Small intestine (tissue), 7 donors: ENCODE measurements around the gene OXNAD1. TPM values are rescaled to one million over a fixed set of nuclear protein-coding genes. Genes with fewer than 3 reads are reported as not detected.

Source experiments
- DNase-seq, 2 donors: peaks; one replicate each; pipeline versions ENCODE4 v3.0.0 to v3.0.0-alpha.2; 2013
- FAIRE-seq: peaks from 2 replicates; lab custom pipeline; 2012; peaks lifted over from hg19 to GRCh38; lab: Jason Lieb, UNC
- H3K27ac ChIP-seq, 3 donors: one replicate each; pipeline ENCODE4 v1.5.1; 2013; ENCODE audit warnings: low read length in 2 of 3, mild to moderate bottlenecking in 2 of 3, control low read depth in 1 of 3, inconsistent platforms in 1 of 3, low read depth in 1 of 3, moderate library complexity in 1 of 3
- H3K27me3 ChIP-seq, 3 donors: one replicate each; pipeline ENCODE4 v1.6.1; 2013; ENCODE audit warnings: low read length in 3 of 3, inconsistent platforms in 1 of 3; ENCODE audit not compliant: control insufficient read depth in 3 of 3, insufficient read depth in 3 of 3
- H3K36me3 ChIP-seq, 3 donors: one replicate each; pipeline ENCODE4 v1.6.1; 2013; ENCODE audit warnings: low read length in 3 of 3, inconsistent platforms in 1 of 3, low read depth in 1 of 3, mild to moderate bottlenecking in 1 of 3, moderate library complexity in 1 of 3; ENCODE audit not compliant: control insufficient read depth in 3 of 3, insufficient read depth in 2 of 3
- H3K4me1 ChIP-seq, 3 donors: one replicate each; pipeline ENCODE4 v1.6.1; 2013; ENCODE audit warnings: low read length in 2 of 3, inconsistent platforms in 1 of 3, low read depth in 1 of 3, mild to moderate bottlenecking in 1 of 3, moderate library complexity in 1 of 3; ENCODE audit not compliant: control insufficient read depth in 3 of 3, insufficient read depth in 2 of 3
- H3K4me3 ChIP-seq, 3 donors: one replicate each; pipeline ENCODE4 v1.5.1; 2013; ENCODE audit warnings: low read length in 3 of 3, control low read depth in 1 of 3, inconsistent platforms in 1 of 3, low read depth in 1 of 3, mild to moderate bottlenecking in 1 of 3, moderate library complexity in 1 of 3
- H3K9me3 ChIP-seq, 2 donors: one replicate each; pipeline ENCODE4 v1.6.1; 2013; ENCODE audit warnings: low read depth in 1 of 2, low read length in 1 of 2; ENCODE audit not compliant: control insufficient read depth in 2 of 2, insufficient read depth in 1 of 2
- WGBS, 3 donors: extraction: QIAGEN DNeasy Blood & Tissue Kit; methylation state at CpG; one replicate each; pipeline ENCODE4 v1.1.7; 2013; 5-methylcytosine and 5-hydroxymethylcytosine counted together
- polyA plus RNA-seq, 4 donors: library from polyadenylated mRNA; stranded (reverse) in 3 of 4; unstranded in 1 of 4; fragments of 200-250 nt in 3 of 4; fragments of 120-200 nt in 1 of 4; gene quantifications; one replicate each; pipeline versions ENCODE4 v1.2.1 to v1.2.3, GENCODE V29; 2013
- donor health status: healthy with polysubstance abuse.
- donor health status: control.
- donor health status: control.
- donor health status: Bipolar disorder and iron deficiency.
- donor health status: healthy.

Gene OXNAD1
- polyA plus RNA-seq, 4 donors, result 15.3 to 28.4 (median 18.3) TPM

DNA sequence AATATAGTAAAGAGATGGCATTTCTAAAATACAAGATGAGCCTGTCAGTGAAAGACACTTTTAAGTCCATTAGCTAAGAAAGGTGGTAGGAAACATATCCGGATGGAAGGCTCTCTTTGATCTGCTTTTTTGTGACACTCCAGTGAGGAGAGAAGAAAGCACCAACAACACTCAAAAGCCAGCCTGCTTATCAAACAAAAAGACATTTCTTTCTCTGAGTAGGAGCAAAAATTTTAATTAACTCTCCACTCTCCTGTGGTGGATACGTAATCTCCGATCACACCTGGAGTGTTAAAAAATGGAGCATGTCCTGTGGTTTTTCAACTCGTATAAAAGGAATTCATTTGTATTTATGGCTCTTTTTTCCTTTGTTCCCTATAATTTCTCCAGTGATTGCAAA is 65.3 kb downstream of the OXNAD1 start:
- no peaks in the 10 kb centered on the region for H3K27me3 ChIP-seq
- H3K4me3 ChIP-seq, result no peak overlapping the region
- FAIRE-seq (no peak), DNase-seq (no peak)
- peaks cover 4 to 44% (median 15%) of the 10 kb centered on the region in 3 donors for H3K36me3 ChIP-seq
- peaks cover 0 to 6% (median 0%) of the 10 kb centered on the region in 3 donors for H3K4me1 ChIP-seq
- 91 to 97% (median 95%) methylated on average over 4 of the region's 4 CpGs for WGBS, 3 donors
- H3K9me3 ChIP-seq, result peaks cover 0 to 12% of the 10 kb centered on the region in 2 donors
- H3K27ac ChIP-seq, result no peak overlapping the region

DNA sequence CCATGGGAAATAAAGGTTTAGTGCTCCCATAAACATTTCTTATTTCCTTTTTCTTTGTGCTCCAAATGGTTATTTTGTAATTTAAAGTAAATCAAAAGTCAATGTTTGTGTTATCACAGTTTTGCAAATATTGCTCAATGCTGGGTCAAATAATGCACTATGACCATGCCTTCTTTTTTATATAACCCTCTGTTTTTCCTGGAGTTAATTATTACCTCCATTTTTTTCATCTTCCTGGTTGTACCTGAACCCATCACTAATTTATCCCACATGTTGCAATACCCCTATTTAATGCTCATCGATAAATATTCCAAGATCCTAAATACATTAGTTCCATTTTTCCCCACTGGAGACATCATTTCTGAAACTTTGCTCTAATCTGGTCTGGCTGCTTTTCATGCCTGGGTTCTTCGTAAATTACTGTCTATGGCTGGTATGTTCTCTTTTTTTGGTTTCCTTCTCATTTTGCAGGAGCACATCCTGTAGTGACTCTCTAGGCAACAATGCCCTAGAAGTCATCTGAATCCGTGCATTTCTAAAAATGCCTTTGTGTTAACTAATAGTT is 66.4 kb downstream of the OXNAD1 start:
- no peak for FAIRE-seq
- peaks cover 0 to 12% of the 10 kb centered on the region in 2 donors for H3K9me3 ChIP-seq
- no peak overlapping the region for H3K4me3 ChIP-seq
- peaks cover 0 to 6% (median 0%) of the 10 kb centered on the region in 3 donors for H3K4me1 ChIP-seq
- 72 to 90% (median 87%) methylated on average over 3 of the region's 3 CpGs for WGBS, 3 donors
- H3K27ac ChIP-seq, result no peak overlapping the region
- peaks cover 4 to 41% (median 17%) of the 10 kb centered on the region in 3 donors for H3K36me3 ChIP-seq
- H3K27me3 ChIP-seq, result no peaks in the 10 kb centered on the region
- peak; percentile 31 to 33 for DNase-seq

DNA sequence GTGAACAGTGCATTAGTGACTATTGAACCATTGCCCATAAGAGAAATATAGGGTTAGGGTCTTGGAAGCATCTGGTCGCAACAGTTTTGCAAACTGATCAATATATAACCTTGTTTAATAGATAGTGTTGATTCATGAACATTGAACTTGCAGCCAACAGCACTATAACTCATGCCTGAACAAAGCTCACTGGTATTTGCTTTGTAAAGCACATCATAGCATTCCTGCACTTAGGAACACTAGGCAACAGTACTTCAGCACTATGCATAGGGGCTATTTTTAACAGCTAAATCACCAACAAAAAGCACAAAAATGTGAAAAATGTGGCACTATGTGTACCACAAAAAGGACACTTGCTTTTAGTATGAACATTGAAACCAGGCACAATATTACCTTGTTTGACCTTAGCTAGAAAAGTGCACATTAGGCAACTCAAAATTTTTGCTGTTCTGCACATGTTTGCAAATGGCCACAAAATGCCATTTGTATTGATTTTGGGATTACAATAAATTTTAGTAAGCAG is 68.0 kb downstream of the OXNAD1 start:
- peaks cover 0 to 12% of the 10 kb centered on the region in 2 donors for H3K9me3 ChIP-seq
- DNase-seq, result peak in 1 of 2 donors; percentile 22
- no peak overlapping the region for H3K4me3 ChIP-seq
- FAIRE-seq, result no peak
- no peaks in the 10 kb centered on the region for H3K27me3 ChIP-seq
- peaks cover 0 to 6% (median 0%) of the 10 kb centered on the region in 3 donors for H3K4me1 ChIP-seq
- WGBS, 3 donors, result 81 to 94% (median 85%) methylated on average over 1 of the region's 1 CpG
- H3K36me3 ChIP-seq, result peaks cover 2 to 43% (median 17%) of the 10 kb centered on the region in 3 donors
- no peak overlapping the region for H3K27ac ChIP-seq

DNA sequence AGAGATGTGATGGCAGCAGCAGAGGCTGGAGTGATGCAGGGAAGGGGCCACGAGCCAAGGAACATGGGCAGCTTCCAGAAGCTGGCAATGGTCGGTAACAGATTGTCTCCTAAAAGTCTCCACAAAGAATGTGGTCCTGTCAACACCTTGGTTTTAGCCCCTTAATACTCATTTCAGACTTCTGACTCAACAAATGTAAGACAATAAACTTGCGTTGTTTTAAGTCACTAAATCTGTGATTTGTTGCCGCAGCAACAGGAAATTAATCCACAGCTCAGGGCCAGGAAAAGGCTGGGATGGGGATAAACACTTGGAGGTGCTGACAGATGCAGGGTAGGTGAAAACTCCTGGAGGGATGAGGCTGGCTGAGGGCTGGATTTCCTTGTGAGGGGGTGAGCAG is 69.9 kb downstream of the OXNAD1 start:
- no peak overlapping the region for H3K27ac ChIP-seq
- 80 to 86% (median 83%) methylated on average over 4 of the region's 4 CpGs for WGBS, 3 donors
- FAIRE-seq (no peak), DNase-seq (no peak)
- no peak overlapping the region for H3K4me3 ChIP-seq
- peaks cover 0 to 29% (median 11%) of the 10 kb centered on the region in 3 donors for H3K36me3 ChIP-seq
- H3K27me3 ChIP-seq, result no peaks in the 10 kb centered on the region
- H3K9me3 ChIP-seq, result peaks cover 0 to 6% of the 10 kb centered on the region in 2 donors
- H3K4me1 ChIP-seq, result peaks cover 0 to 6% (median 0%) of the 10 kb centered on the region in 3 donors

DNA sequence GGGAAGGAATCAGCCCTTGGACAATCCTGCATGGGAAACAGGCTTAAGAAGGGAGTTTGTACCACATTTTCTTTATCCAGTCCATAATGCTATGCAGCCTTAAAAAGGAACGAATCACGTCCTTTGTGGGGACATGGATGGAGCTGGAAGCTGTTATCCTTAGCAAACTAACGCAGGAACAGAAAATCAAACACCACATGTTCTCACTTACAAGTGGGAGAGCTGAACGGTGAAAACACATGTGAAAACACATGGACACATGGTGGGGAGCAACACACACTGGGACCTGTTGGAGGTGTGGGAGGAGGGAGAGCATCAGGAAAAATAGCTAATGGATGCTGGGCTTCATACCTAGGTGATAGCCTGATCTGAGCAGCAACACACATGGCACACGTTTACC is 70.3 kb downstream of the OXNAD1 start:
- Histone ChIP-seq H3K4me1 (peaks cover 0 to 6% (median 0%) of the 10 kb centered on the region in 3 donors), H3K27ac (no peak overlapping the region), H3K36me3 (peaks cover 0 to 29% (median 7%) of the 10 kb centered on the region in 3 donors), H3K4me3 (no peak overlapping the region), H3K27me3 (no peaks in the 10 kb centered on the region), H3K9me3 (peaks cover 0 to 6% of the 10 kb centered on the region in 2 donors)
- FAIRE-seq (no peak), DNase-seq (no peak)
- WGBS, 3 donors, result 84 to 93% (median 85%) methylated on average over 5 of the region's 5 CpGs

DNA sequence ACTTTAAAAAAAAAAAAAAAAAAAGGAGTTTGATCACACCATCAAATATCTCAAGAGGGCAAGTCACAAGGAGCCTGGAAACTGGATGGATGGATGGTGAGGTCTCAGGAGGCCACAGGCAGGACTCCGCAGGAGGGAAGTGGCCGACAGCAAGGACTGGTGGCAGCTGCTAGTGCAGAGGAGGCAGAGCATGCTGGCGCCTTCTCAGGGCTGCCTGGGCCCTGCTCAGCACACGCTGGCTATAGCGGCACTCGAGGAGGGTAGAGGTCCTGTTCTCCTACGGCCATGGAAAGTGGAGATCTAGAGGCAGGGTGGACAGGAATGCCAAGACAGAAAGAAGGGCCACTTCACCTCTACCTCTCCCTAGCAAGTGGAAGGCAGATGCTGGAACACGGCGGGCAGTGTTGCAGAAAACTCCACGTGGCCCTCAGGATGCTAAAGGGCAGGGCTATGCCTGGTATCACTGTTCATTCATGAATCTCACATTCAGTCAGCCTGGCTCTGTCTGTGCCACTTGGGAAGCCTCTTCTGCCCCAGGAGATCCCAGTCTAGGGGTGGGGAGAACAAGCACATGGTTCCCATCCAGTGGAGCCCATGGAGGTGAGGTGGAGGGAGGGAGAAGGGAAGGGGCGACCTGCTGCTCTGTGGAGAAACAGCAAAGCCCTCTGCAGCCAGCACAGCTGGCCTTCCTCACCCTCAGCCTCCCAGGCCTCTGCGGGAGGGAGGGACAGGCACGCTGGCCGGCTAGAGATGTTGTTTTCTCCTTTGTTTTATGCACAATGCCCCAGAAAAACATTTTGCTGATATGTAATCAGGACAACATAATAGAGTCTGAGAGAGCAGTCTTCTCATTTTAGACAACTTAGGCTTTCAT is 71.0 kb downstream of the OXNAD1 start:
- Histone ChIP-seq H3K27me3 (no peaks in the 10 kb centered on the region), H3K27ac (no peak overlapping the region), H3K4me3 (no peak overlapping the region), H3K9me3 (peaks cover 0 to 4% of the 10 kb centered on the region in 2 donors), H3K4me1 (peaks cover 0 to 4% (median 0%) of the 10 kb centered on the region in 3 donors), H3K36me3 (peaks cover 0 to 29% (median 7%) of the 10 kb centered on the region in 3 donors)
- DNase-seq (no peak), FAIRE-seq (no peak)
- WGBS, 3 donors, result 86 to 93% (median 93%) methylated on average over 14 of the region's 14 CpGs

DNA sequence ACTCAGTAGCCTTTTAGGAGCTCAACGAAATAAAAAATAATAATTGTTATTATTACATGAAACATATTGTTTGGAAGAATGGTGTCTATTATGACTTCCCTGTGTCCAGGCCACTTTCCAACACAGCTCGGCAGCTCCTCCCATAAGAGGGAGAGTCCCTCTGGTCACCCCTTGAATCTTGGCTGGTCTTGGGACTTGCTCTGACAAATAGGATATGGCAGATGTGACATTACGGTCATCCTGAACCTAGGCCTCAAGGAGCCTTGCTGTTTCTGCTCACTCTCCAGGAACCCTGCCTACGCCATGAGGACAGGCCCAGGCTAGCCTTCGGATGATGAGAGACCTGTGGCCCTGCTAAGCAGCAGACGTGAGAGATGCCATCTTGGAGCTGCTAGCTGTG is 71.8 kb downstream of the OXNAD1 start:
- H3K36me3 ChIP-seq, result peaks cover 0 to 29% (median 5%) of the 10 kb centered on the region in 3 donors
- H3K4me1 ChIP-seq, result peaks cover 0 to 2% (median 0%) of the 10 kb centered on the region in 3 donors
- no peak overlapping the region for H3K4me3 ChIP-seq
- no peak overlapping the region for H3K27ac ChIP-seq
- H3K27me3 ChIP-seq, result no peaks in the 10 kb centered on the region
- H3K9me3 ChIP-seq, result no peaks in the 10 kb centered on the region
- 88 to 96% (median 94%) methylated on average over 6 of the region's 6 CpGs for WGBS, 3 donors
- no peak for FAIRE-seq
- no peak for DNase-seq

DNA sequence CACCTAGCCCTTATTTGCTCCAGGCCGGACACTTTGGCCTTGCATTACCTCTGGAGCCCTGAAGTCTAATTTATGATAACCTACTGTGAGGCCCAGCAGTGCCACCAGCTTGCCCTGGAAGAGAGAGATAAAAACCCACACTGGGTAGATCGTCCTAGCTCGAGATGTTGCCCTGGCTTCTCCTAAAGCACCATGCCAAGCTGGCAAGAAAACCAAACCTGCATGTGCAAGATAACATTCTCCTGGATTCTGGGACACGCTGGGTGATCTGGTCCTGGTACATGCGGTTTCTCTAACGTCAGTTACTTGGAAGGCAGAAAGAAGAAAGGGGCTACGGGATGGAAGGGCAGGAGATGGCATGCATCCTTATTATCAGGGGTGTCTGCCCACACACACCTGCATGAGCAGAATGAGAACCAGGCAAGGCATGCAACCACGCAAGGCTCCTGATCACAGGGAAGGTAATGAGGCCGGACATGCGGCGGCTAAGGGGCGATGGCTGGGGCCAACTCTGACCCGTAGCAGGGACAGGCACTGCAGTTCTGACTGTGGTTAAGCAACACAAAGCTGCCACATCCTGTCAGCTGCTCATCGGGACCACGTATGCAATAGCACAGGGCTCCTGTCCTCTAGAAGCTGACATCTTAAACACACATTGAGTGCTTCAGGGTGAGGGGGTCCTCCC is 73.0 kb downstream of the OXNAD1 start:
- Histone ChIP-seq H3K27me3 (no peaks in the 10 kb centered on the region), H3K4me1 (peaks cover 0 to 1% (median 0%) of the 10 kb centered on the region in 3 donors), H3K27ac (peak overlapping the region in 1 of 3 donors; percentile 10), H3K36me3 (peaks cover 0 to 33% (median 5%) of the 10 kb centered on the region in 3 donors), H3K4me3 (no peak overlapping the region), H3K9me3 (no peaks in the 10 kb centered on the region)
- DNase-seq (peak in 1 of 2 donors; percentile 45), FAIRE-seq (no peak)
- 70 to 87% (median 74%) methylated on average over 15 of the region's 15 CpGs for WGBS, 3 donors
